MM.1S (cell line): ENCODE data around the gene MIA2.
A peak's percentile ranks its signal among the peaks of the same experiment; 100 is the strongest.

Experiments
- DNase-seq: peaks from one replicate; pipeline ENCODE4 v3.0.0-alpha.2; 2015
- H2AFZ ChIP-seq: fragments of 300-600 bp; sonication (generic); 2 replicates; pipeline ENCODE4 v1.6.0; 2016; ENCODE audit warnings: antibody characterized with exemption, low read length
- H3F3A ChIP-seq: fragments of 300-600 bp; sonication (generic); 2 replicates; pipeline ENCODE4 v1.6.1; 2016; ENCODE audit warnings: mild to moderate bottlenecking, antibody characterized with exemption, low read length, moderate library complexity, mixed read lengths; ENCODE audit not compliant: insufficient read depth
- H3K27ac ChIP-seq: fragments of 300-600 bp; sonication (generic); 2 replicates; pipeline ENCODE4 v1.5.1; 2016; ENCODE audit warnings: mild to moderate bottlenecking, low read length
- H3K27me3 ChIP-seq: fragments of 300-600 bp; sonication (generic); replicated peaks from 2 replicates; pipeline ENCODE4 v1.6.0; 2016; ENCODE audit warnings: low read length; ENCODE audit not compliant: insufficient read depth
- H3K36me3 ChIP-seq: fragments of 300-600 bp; sonication (generic); replicated peaks from 2 replicates; pipeline ENCODE4 v1.6.1; 2016; ENCODE audit warnings: mild to moderate bottlenecking, low read length, mixed read lengths; ENCODE audit not compliant: insufficient read depth
- H3K4me1 ChIP-seq: fragments of 300-600 bp; sonication (generic); 2 replicates; pipeline ENCODE4 v1.6.1; 2016; ENCODE audit warnings: low read length, mixed read lengths
- H3K4me2 ChIP-seq: fragments of 300-600 bp; sonication (generic); 2 replicates; pipeline ENCODE4 v1.6.0; 2016; ENCODE audit warnings: low read depth, low read length
- H3K4me3 ChIP-seq: fragments of 300-600 bp; sonication (generic); 2 replicates; pipeline ENCODE4 v1.5.1; 2016; ENCODE audit warnings: low read length, mixed read lengths
- H3K79me2 ChIP-seq: fragments of 300-600 bp; sonication (generic); 2 replicates; pipeline ENCODE4 v1.6.1; 2016; ENCODE audit warnings: mixed run types, low read length, mixed read lengths
- H3K9ac ChIP-seq: fragments of 300-600 bp; sonication (generic); 2 replicates; pipeline ENCODE4 v1.6.1; 2016; ENCODE audit warnings: low read length, mixed read lengths
- H3K9me2 ChIP-seq: fragments of 300-600 bp; sonication (generic); replicated peaks from 2 replicates; pipeline ENCODE4 v1.6.1; 2016; ENCODE audit warnings: mild to moderate bottlenecking, low read length, mixed read lengths; ENCODE audit not compliant: insufficient read depth
- H3K9me3 ChIP-seq: fragments of 300-600 bp; sonication (generic); replicated peaks from 2 replicates; pipeline ENCODE4 v1.6.1; 2016; ENCODE audit warnings: mild to moderate bottlenecking, low read length, mixed read lengths; ENCODE audit not compliant: insufficient read depth
- H4K20me1 ChIP-seq: fragments of 300-600 bp; sonication (generic); 2 replicates; pipeline ENCODE4 v1.6.1; 2016; ENCODE audit warnings: mild to moderate bottlenecking, low read length, moderate library complexity, mixed read lengths; ENCODE audit not compliant: insufficient read depth
- EZH2 ChIP-seq: fragments of 300-600 bp; sonication (generic); optimal IDR thresholded peaks from 2 replicates; pipeline ENCODE3; 2017; ENCODE audit warnings: low read depth, mild to moderate bottlenecking, antibody characterized with exemption, low read length, mixed read lengths
- EZH2phosphoT487 ChIP-seq: fragments of 300-600 bp; sonication (generic); IDR thresholded peaks from 2 replicates; pipeline ENCODE4 v1.6.1; 2018; ENCODE audit warnings: antibody characterized with exemption, low read length
- TF ChIP-seq, protein P1 (sequence below): fragments of 300-600 bp; sonication (generic); IDR thresholded peaks from 2 replicates; pipeline ENCODE4 v1.5.1; 2016; ENCODE audit warnings: antibody characterized with exemption, low read length, mixed read lengths

MIA2 gene

DNA sequence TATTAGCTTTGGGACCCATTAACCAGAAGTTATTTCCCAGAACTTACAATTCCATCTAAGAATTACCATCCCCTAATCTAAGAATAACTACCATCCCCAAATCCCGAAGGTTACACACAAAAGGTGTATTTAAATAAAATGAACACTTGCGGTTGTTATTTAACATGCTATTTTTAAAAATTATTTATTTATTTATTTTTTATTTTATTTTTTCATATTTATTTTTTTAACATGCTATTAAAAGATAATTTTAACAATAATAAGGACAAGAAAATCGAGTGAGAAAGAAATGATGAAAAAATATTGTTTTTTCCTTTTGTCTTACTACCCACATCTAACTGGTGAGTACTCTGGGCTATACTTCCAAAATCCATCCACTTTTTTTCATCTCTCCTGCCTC, 192.2 kb downstream of the MIA2 start:
- H3K79me2 ChIP-seq: peaks cover 87% of the 10 kb centered on the region
- H3K36me3 ChIP-seq: no peaks in the 10 kb centered on the region
- no peak for DNase-seq
- H3K4me3 ChIP-seq: no peak overlapping the region
- no peaks in the 10 kb centered on the region for H3K9me3 ChIP-seq
- no peak overlapping the region for H3K4me2 ChIP-seq
- H3K9ac ChIP-seq: no peak overlapping the region
- no peaks in the 10 kb centered on the region for H3F3A ChIP-seq
- H3K27me3 ChIP-seq: no peaks in the 10 kb centered on the region
- H4K20me1 ChIP-seq: no peaks in the 10 kb centered on the region
- H3K9me2 ChIP-seq: no peaks in the 10 kb centered on the region
- 0 out of 2 replicates have a peak, but pooled peaks cover 3% of the 10 kb centered on the region for H3K4me1 ChIP-seq
- H2AFZ ChIP-seq: no peak overlapping the region
- no peak for TF ChIP-seq EZH2
- no peak for TF ChIP-seq EZH2phosphoT487
- TF ChIP-seq, protein P1, sequence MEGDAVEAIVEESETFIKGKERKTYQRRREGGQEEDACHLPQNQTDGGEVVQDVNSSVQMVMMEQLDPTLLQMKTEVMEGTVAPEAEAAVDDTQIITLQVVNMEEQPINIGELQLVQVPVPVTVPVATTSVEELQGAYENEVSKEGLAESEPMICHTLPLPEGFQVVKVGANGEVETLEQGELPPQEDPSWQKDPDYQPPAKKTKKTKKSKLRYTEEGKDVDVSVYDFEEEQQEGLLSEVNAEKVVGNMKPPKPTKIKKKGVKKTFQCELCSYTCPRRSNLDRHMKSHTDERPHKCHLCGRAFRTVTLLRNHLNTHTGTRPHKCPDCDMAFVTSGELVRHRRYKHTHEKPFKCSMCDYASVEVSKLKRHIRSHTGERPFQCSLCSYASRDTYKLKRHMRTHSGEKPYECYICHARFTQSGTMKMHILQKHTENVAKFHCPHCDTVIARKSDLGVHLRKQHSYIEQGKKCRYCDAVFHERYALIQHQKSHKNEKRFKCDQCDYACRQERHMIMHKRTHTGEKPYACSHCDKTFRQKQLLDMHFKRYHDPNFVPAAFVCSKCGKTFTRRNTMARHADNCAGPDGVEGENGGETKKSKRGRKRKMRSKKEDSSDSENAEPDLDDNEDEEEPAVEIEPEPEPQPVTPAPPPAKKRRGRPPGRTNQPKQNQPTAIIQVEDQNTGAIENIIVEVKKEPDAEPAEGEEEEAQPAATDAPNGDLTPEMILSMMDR: no peak
- no peak overlapping the region for H3K27ac ChIP-seq

DNA sequence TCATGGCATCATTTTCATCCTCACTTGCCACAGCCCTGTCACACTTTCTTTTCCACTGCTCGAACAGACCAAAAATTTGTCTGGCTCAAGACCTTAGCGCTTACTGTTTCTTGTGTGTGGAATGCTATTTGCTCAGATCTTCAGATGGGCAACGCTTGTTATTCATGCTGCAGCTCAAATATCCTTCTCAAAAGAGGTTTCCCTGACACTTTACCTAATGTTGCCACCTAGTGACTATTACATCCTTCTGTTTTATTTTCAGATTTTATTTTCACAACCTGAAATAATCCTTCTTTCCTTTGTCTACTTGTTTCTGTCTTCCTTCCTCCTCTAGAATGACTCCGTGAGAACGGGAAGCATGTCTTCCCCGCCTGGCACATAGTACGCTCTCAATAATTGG, 192.9 kb downstream of the MIA2 start:
- Histone ChIP-seq H3F3A (no peaks in the 10 kb centered on the region), H3K9me2 (no peaks in the 10 kb centered on the region), H3K27ac (no peak overlapping the region), H3K4me3 (no peak overlapping the region), H4K20me1 (no peaks in the 10 kb centered on the region), H3K9ac (no peak overlapping the region), H3K9me3 (no peaks in the 10 kb centered on the region), H3K79me2 (peaks cover 89% of the 10 kb centered on the region), H3K4me2 (no peak overlapping the region), H3K27me3 (no peaks in the 10 kb centered on the region), H3K4me1 (0 out of 2 replicates have a peak, but pooled peaks cover 3% of the 10 kb centered on the region), H3K36me3 (no peaks in the 10 kb centered on the region), H2AFZ (no peak overlapping the region)
- TF ChIP-seq, protein P1: peak; percentile 25
- no peak for TF ChIP-seq EZH2
- peak; percentile 21 for DNase-seq

DNA sequence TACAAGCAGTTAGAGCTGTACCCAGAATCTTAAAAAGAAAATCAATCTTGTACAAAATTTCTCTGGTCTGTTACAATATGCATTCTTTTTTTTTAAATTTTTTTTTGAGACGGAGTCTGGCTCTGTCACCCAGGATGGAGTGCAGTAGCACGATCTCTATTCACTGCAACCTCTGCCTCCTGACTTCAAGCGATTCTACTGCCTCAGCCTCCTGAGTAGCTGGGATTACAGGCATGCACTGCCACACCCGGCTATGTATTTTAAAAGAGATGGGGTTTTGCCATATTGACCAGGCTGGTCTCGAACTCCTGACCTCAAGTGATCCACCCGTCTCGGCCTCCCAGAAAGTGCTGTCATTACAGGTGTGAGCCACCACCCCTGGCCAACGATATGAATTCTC, 194.4 kb downstream of the MIA2 start:
- no peaks in the 10 kb centered on the region for H3F3A ChIP-seq
- no peak for DNase-seq
- H4K20me1 ChIP-seq: no peaks in the 10 kb centered on the region
- no peaks in the 10 kb centered on the region for H3K27me3 ChIP-seq
- no peaks in the 10 kb centered on the region for H3K36me3 ChIP-seq
- H3K27ac ChIP-seq: no peak overlapping the region
- TF ChIP-seq EZH2phosphoT487: no peak
- TF ChIP-seq, protein P1: no peak
- TF ChIP-seq EZH2: no peak
- no peaks in the 10 kb centered on the region for H3K9me3 ChIP-seq
- H3K9me2 ChIP-seq: no peaks in the 10 kb centered on the region
- H3K4me3 ChIP-seq: no peak overlapping the region
- no peak overlapping the region for H2AFZ ChIP-seq
- H3K4me2 ChIP-seq: no peak overlapping the region
- no peak overlapping the region for H3K9ac ChIP-seq
- H3K79me2 ChIP-seq: peaks cover 83% of the 10 kb centered on the region
- H3K4me1 ChIP-seq: 0 out of 2 replicates have a peak, but pooled peaks cover 3% of the 10 kb centered on the region
